ENCODE data around the gene HHIPL1. TPM values are rescaled to one million over a fixed set of nuclear protein-coding genes. Genes with fewer than 3 reads are reported as not detected.

The HHIPL1 gene
- total RNA-seq, 1 donor from 2014 or later = 2.5 TPM

- Mint-ChIP-seq H3K4me3 (peak overlapping the region; percentile 65), H3K27ac (ENCODE audit: unreplicated experiment) (peak overlapping the region; percentile 74), H3K36me3 (ENCODE audit: low read depth) (no peaks in the 10 kb centered on the region), H3K4me1 (peaks cover 60% of the 10 kb centered on the region), H3K27me3 (ENCODE audit: low read depth) (peaks cover 12% of the 10 kb centered on the region), H3K9me3 (no peaks in the 10 kb centered on the region)
- DNase-seq (ENCODE audit: low read depth, low spot score) = peak; percentile 64
- TF ChIP-seq CTCF (conservative IDR thresholded peaks at IDR 0.05) = no peak
Measured at GRCh38 chr14:99664058-99664936, 19.4 kb downstream of the HHIPL1 start.

- no peak overlapping the region for H3K4me3 Mint-ChIP-seq
- H3K27me3 Mint-ChIP-seq (ENCODE audit: low read depth) = peaks cover 11% of the 10 kb centered on the region
- H3K9me3 Mint-ChIP-seq = no peaks in the 10 kb centered on the region
- H3K36me3 Mint-ChIP-seq (ENCODE audit: low read depth) = no peaks in the 10 kb centered on the region
- H3K4me1 Mint-ChIP-seq = peaks cover 64% of the 10 kb centered on the region
- no peak for DNase-seq (ENCODE audit: low read depth, low spot score)
- TF ChIP-seq CTCF (conservative IDR thresholded peaks at IDR 0.05) = no peak
- no peak overlapping the region for H3K27ac Mint-ChIP-seq (ENCODE audit: unreplicated experiment)
Measured at GRCh38 chr14:99664937-99665273, 20.0 kb downstream of the HHIPL1 start.

- H3K4me1 Mint-ChIP-seq = peaks cover 71% of the 10 kb centered on the region
- H3K4me3 Mint-ChIP-seq = no peak overlapping the region
- DNase-seq (ENCODE audit: low read depth, low spot score) = no peak
- TF ChIP-seq CTCF (conservative IDR thresholded peaks at IDR 0.05) = no peak
- H3K27me3 Mint-ChIP-seq (ENCODE audit: low read depth) = no peaks in the 10 kb centered on the region
- H3K27ac Mint-ChIP-seq (ENCODE audit: unreplicated experiment) = no peak overlapping the region
- no peaks in the 10 kb centered on the region for H3K36me3 Mint-ChIP-seq (ENCODE audit: low read depth)
- no peaks in the 10 kb centered on the region for H3K9me3 Mint-ChIP-seq
Measured at GRCh38 chr14:99666533-99666932, 21.6 kb downstream of the HHIPL1 start.

GRCh38 chr14:99667045-99667444, 22.1 kb downstream of the HHIPL1 start:
- Mint-ChIP-seq H3K27me3 (ENCODE audit: low read depth) (no peaks in the 10 kb centered on the region), H3K4me3 (no peak overlapping the region), H3K27ac (ENCODE audit: unreplicated experiment) (no peak overlapping the region), H3K4me1 (peaks cover 76% of the 10 kb centered on the region), H3K9me3 (no peaks in the 10 kb centered on the region), H3K36me3 (ENCODE audit: low read depth) (no peaks in the 10 kb centered on the region)
- no peak for DNase-seq (ENCODE audit: low read depth, low spot score)
- no peak for TF ChIP-seq CTCF (conservative IDR thresholded peaks at IDR 0.05)

- H3K9me3 Mint-ChIP-seq = no peaks in the 10 kb centered on the region
- H3K36me3 Mint-ChIP-seq (ENCODE audit: low read depth) = no peaks in the 10 kb centered on the region
Measured at GRCh38 chr14:99667821-99668220, 22.9 kb downstream of the HHIPL1 start.

More at GRCh38 chr14:99667821-99668220, 22.9 kb downstream of the HHIPL1 start:
- no peak for DNase-seq (ENCODE audit: low read depth, low spot score)
- Mint-ChIP-seq H3K27me3 (ENCODE audit: low read depth) (no peaks in the 10 kb centered on the region), H3K4me3 (no peak overlapping the region), H3K27ac (ENCODE audit: unreplicated experiment) (no peak overlapping the region), H3K4me1 (peaks cover 78% of the 10 kb centered on the region)
- no peak for TF ChIP-seq CTCF (conservative IDR thresholded peaks at IDR 0.05)
